HUES48 (cell line): ENCODE results near the gene FBXL16.

Experiments used
- H3K27ac ChIP-seq: one replicate; pipeline ENCODE4 v1.7.0; 2013; ENCODE audit warnings: low read depth, low read length, inconsistent platforms
- H3K27me3 ChIP-seq: 2 replicates; pipeline ENCODE4 v1.6.1; 2013; ENCODE audit warnings: mild to moderate bottlenecking, low read length; ENCODE audit not compliant: control insufficient read depth, insufficient read depth
- H3K36me3 ChIP-seq: 2 replicates; pipeline ENCODE4 v1.6.1; 2013; ENCODE audit warnings: low read length; ENCODE audit not compliant: control insufficient read depth, insufficient read depth
- H3K4me1 ChIP-seq: 2 replicates; pipeline ENCODE4 v1.6.1; 2013; ENCODE audit warnings: mild to moderate bottlenecking, low read length; ENCODE audit not compliant: control insufficient read depth, insufficient read depth
- H3K4me3 ChIP-seq: 2 replicates; pipeline ENCODE4 v1.5.1; 2013; ENCODE audit warnings: mild to moderate bottlenecking, low read depth, low read length
- H3K9ac ChIP-seq: 2 replicates; pipeline ENCODE4 v1.6.1; 2013; ENCODE audit warnings: mild to moderate bottlenecking, low read depth, low read length, moderate library complexity
- H3K9me3 ChIP-seq: 2 replicates; pipeline ENCODE4 v1.6.1; 2013; ENCODE audit warnings: low read length; ENCODE audit not compliant: control insufficient read depth, insufficient read depth

The FBXL16 gene

DNA sequence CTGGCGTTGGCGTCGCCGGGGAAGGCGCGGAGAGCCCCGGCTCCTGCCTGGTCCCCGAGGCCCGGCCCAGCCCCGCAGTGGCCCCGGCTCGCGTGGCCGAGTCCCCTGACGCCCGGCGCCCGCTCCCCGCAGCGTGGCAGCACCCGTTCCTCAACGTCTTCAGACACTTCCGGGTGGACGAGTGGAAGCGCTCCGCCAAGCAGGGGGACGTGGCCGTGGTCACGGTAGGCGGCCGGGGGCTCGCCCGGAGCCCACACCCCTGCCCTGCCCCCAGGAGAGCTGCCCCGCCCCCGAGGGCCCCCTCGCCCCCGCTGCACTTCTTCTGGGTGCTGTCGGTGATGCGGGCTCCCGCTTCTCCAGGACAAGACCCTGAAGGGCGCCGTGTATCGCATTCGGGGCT, 56.0 kb downstream of the FBXL16 start:
- Histone ChIP-seq H3K4me1 (peaks cover 4% of the 10 kb centered on the region; the same call in 1 of the 2 replicates), H3K9ac (peak overlapping the region; percentile 48; the same call in 1 of the 2 replicates), H3K36me3 (peaks cover 15% of the 10 kb centered on the region; the same call in 1 of the 2 replicates), H3K27me3 (no peaks in the 10 kb centered on the region), H3K27ac (peak overlapping the region; percentile 86), H3K9me3 (no peaks in the 10 kb centered on the region), H3K4me3 (peak overlapping the region; percentile 79)

DNA sequence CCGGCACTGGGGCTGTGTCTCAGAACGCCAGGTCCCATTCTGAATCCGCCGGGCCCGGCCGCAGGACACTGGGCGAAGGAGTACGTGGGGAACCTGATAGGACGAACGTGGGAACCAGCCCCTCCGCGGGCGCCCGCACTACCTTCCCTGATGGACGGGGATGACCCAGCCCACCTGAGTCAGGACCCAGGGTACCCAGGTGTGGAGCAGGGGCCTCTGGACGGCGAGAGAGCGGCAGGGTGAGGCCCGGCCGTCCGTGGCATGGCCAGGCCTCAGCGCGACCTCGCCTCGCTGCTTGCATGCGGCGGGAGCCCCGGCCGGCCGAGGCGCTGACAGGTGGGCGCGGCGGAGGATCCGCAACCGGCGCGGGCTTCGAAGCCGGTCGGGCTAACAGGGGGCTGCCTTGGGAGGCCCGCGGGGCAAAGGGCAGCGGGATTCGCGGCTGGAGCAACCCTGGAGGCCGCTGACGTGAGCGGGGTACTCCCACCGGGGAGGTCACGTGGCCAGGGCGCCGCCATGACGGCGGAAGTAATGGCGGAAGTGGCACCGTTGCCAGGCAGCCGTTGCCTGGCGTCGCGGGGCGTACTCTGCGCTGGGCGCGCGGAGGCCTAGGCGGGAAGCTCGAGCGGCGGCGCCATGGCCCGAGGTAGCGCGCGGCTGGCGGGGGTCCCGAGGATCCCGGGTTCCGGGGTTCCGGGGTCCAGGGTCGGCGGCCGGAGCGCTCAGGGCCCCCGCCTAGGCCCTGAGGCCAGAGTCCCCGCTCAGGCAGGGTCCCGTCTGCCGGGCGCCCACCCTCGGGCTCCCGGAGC, 56.6 kb downstream of the FBXL16 start, which contains the start of gene WDR90:
WDR90 (plus strand) TSS at position 585 of the 809 bp plus-strand sequence; CDS start at position 637, 52 bp downstream.
- Histone ChIP-seq H3K9ac (peak within 1 kb of the TSS; percentile 71; the same call in 1 of the 2 replicates), H3K27me3 (no peaks in the 10 kb centered on the region), H3K9me3 (no peaks in the 10 kb centered on the region), H3K36me3 (peaks cover 14% of the 10 kb centered on the region; the same call in 1 of the 2 replicates), H3K4me1 (peaks cover 4% of the 10 kb centered on the region; the same call in 1 of the 2 replicates), H3K27ac (peak within 1 kb of the TSS; percentile 86), H3K4me3 (peak within 1 kb of the TSS; percentile 79)

DNA sequence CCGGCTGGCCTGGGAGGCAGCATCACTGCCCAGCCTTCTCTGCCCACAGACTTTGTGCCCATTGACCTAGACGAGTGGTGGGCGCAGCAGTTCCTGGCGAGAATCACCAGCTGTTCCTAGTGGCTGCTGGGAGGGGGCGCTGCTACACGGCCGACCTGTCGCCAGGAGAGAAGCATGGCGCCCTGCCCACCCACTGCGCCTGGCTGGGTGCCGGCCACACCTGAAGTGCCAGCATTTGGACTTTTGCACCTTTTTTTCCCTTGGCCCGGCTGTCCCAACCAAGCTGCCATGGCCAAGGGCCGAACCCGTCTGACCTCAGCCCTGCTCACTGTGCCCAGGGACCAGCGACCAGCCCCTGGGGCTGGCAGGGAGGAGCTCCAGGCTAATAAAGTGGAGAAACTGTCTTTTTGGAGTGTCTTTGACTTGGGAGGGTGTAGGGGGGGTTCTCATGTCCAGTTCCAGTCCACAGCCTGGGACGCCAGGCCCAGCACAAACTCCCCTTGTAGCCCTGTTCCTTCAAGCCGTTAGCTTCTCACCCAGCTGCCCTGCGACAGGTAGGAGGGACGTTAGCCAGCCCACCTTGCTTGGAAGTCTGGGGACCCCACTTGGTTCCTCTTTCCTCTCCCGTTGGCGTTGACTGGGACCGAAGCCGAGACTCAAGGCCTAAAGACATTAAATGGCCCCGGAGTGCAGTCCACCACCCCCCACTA, 57.4 kb downstream of the FBXL16 start:
- H3K9ac ChIP-seq = no peak overlapping the region
- peak overlapping the region; percentile 86 for H3K27ac ChIP-seq
- H3K36me3 ChIP-seq = peaks cover 7% of the 10 kb centered on the region; the same call in 1 of the 2 replicates
- H3K4me1 ChIP-seq = peaks cover 4% of the 10 kb centered on the region; the same call in 1 of the 2 replicates
- no peaks in the 10 kb centered on the region for H3K27me3 ChIP-seq
- no peaks in the 10 kb centered on the region for H3K9me3 ChIP-seq
- H3K4me3 ChIP-seq = peak overlapping the region; percentile 79

DNA sequence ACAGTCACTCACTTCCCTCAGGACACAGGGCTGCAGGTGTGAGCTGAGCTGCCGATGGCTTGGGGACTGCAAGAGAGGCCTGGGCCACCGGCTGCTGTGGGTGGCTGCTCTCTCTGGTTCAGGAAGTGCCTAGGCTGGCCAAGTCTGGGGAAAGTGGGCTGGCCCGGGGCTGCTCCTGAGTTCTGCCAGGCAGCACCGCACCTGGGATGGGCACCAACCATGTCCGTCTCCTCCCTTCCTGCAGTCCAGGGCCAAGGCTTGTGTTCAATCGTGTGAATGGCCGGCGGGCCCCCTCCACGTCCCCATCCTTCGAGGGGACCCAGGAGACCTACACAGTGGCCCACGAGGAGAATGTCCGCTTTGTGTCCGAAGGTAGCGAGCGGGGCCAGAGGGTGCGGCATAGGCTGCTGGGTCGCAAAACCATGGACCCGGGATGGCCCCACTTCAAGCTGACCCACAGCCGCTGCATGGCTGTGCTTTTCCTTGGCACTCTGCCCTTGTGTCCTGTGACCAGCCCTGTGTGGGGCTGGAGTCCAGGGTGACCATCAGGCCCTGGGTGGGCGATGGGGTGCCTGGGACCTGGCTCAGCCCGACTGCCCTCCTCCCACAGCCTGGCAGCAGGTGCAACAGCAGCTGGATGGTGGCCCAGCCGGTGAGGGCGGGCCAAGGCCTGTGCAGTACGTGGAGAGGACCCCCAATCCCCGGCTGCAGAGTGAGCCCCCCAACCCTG, 58.3 kb downstream of the FBXL16 start:
- no peak overlapping the region for H3K4me3 ChIP-seq
- no peak overlapping the region for H3K27ac ChIP-seq
- H3K9ac ChIP-seq = no peak overlapping the region
- H3K36me3 ChIP-seq = peaks cover 2% of the 10 kb centered on the region; the same call in 1 of the 2 replicates
- H3K4me1 ChIP-seq = peaks cover 8% of the 10 kb centered on the region
- H3K9me3 ChIP-seq = no peaks in the 10 kb centered on the region
- no peaks in the 10 kb centered on the region for H3K27me3 ChIP-seq

DNA sequence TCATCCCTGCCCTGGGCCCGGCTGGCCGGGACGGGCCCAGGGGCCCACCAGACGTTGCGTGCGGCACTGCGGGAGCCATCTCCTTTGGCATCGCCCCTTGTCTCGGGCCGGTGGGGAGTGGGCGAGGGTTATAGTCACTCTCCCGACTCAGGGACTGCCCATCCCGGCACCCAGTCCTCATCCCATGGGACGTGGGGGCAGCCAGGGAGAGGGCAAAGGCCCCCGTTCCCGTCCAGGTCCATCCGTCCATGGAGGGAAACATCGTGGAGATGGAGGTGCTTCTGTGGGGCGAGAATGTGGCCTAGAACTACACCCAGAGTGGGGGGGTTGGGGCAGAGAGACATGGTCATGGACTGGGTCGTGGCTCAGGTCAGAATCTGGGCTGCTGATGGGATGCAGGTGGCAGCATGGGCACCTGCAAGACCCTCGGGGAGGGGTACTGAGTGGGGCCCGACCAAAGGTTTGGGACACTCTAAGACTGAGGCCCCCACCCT, 58.9 kb downstream of the FBXL16 start:
- Histone ChIP-seq H3K9me3 (no peaks in the 10 kb centered on the region), H3K36me3 (no peaks in the 10 kb centered on the region), H3K9ac (no peak overlapping the region), H3K27me3 (no peaks in the 10 kb centered on the region), H3K4me1 (peaks cover 8% of the 10 kb centered on the region), H3K4me3 (no peak overlapping the region), H3K27ac (no peak overlapping the region)

DNA sequence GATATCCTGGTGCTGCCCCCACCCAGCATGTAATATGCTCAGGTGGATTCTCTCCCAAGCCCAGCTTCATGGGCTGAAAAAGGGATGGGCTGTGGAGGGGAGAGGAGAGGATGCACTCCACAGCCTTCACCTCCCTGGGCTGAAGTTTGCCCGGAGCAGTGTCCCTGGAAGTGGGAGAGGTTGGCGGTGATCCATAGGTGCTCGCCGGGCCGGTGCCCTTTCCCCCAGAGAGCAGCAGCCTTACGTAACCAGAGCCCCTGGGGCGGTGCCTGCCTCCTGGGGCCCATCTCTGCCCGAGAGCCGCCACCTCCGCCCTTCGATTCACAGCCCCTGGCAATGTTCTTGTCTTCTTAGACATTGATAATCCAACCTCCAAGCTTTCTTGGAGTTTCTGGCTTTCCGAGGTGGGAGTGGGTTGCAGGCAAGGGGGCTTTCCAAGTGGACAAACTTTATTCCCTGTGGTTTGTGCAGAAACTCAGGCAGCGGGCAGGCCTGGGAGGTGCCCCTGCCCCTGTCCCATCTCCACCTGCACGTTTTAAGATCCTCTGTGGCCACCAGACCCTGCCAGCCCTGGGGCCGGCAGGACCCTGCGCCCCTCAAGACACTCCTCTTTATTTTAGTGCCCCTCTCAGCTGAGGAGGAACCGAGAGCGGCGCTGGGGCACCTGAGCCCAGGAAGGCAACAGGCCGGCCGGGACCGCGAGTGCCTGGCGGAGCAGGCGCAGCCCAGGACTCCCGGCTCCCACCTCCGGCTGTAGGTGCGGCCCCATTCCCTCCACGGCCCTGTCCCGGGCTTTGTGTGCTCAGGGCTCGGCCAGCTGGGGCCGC, 59.5 kb downstream of the FBXL16 start:
- H3K36me3 ChIP-seq = no peaks in the 10 kb centered on the region
- no peaks in the 10 kb centered on the region for H3K9me3 ChIP-seq
- no peak overlapping the region for H3K27ac ChIP-seq
- H3K27me3 ChIP-seq = no peaks in the 10 kb centered on the region
- no peak overlapping the region for H3K4me3 ChIP-seq
- H3K4me1 ChIP-seq = peaks cover 8% of the 10 kb centered on the region
- no peak overlapping the region for H3K9ac ChIP-seq

DNA sequence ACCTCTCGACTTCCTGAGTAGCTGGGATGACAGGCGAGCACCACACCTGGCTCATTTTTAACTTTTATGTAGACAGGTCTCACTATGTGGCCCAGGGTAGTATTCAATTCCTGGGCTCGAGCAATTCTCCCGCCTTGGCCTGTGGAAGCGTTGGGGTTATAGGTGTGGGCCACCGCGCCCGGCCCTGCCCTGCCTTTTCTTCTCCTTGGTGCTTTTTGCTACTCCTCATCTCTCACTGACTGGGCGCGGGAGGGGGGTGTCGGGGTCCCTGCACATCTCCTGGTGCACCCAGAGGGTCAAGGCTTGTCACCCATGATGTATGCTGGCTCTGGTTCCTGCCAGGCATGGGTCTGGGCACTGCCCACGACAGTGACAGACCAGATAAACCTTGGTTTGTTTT, 61.0 kb downstream of the FBXL16 start:
- H3K9me3 ChIP-seq = no peaks in the 10 kb centered on the region
- H3K4me3 ChIP-seq = no peak overlapping the region
- no peak overlapping the region for H3K9ac ChIP-seq
- H3K36me3 ChIP-seq = no peaks in the 10 kb centered on the region
- no peaks in the 10 kb centered on the region for H3K27me3 ChIP-seq
- peaks cover 8% of the 10 kb centered on the region for H3K4me1 ChIP-seq
- no peak overlapping the region for H3K27ac ChIP-seq

DNA sequence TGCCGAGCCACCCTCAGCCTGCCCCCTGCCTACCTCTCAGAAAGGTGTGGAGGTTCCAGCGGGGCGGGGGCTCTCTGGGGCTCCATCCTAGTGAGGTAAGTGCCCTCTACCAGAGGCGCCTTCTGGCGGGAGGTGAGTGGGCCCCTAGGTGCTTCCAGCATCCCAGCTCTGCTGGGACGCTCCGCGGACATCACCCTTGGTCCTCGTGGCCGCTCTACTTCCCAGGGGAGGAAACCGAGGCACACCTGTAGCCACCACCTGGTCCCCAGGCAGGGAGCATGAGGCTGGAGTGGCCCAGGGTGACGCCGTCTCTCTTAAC, 62.6 kb downstream of the FBXL16 start:
- peaks cover 11% of the 10 kb centered on the region for H3K4me1 ChIP-seq

More for the DNA sequence above, 62.6 kb downstream of the FBXL16 start:
- H3K27ac ChIP-seq = no peak overlapping the region
- no peaks in the 10 kb centered on the region for H3K36me3 ChIP-seq
- peak overlapping the region; percentile 74 for H3K4me3 ChIP-seq
- no peaks in the 10 kb centered on the region for H3K27me3 ChIP-seq
- H3K9ac ChIP-seq = no peak overlapping the region
- H3K9me3 ChIP-seq = no peaks in the 10 kb centered on the region
